Activated CD8-positive, alpha-beta T cell treated with anti-CD3 and anti-CD28 coated beads, Interleukin-2, amount 10 ng/mL, durations not matched to agents 7 days and 5 days (primary cell): ENCODE results near the gene BCKDHB. TPM values are rescaled to one million over a fixed set of nuclear protein-coding genes. Genes with fewer than 3 reads are reported as not detected.
"Not testable (repeated sequence)": the region's sequence is repeated elsewhere in the genome, so short reads cannot be mapped to it uniquely, and the experiment has no call there.

ENCODE experiments used
- ATAC-seq: fragments of 150-1000 bp; cut with Tn5 transposase; one replicate; pipeline ENCODE4 v1.10.0; 2021; ENCODE audit warnings: moderate library complexity
- CTCF ChIA-PET: fragments of 350-600 bp; sonication (Branson Sonifier 250); formaldehyde crosslinking; loops from one replicate; lab custom pipeline; 2021; ENCODE audit warnings: antibody characterized with exemption; lab: Charles Lee
- POLR2A ChIA-PET: fragments of 350-600 bp; sonication (Branson Sonifier 250); formaldehyde crosslinking; loops from one replicate; lab custom pipeline; 2021; ENCODE audit warnings: antibody characterized with exemption; lab: Charles Lee
- DNase-seq: peaks from one replicate; pipeline ENCODE4 v3.0.0-alpha.2; 2020
- H3K27ac Mint-ChIP-seq: one replicate; pipeline ENCODE4 v1.8.0; 2021; ENCODE audit warnings: mild to moderate bottlenecking, mixed read lengths
- H3K27me3 Mint-ChIP-seq: one replicate; pipeline ENCODE4 v1.8.0; 2021; ENCODE audit warnings: low read depth, mixed read lengths
- H3K36me3 Mint-ChIP-seq: one replicate; pipeline ENCODE4 v1.8.0; 2021; ENCODE audit warnings: low read depth, mixed read lengths
- H3K4me1 Mint-ChIP-seq: one replicate; pipeline ENCODE4 v1.8.0; 2021; ENCODE audit warnings: low read depth, mixed read lengths
- H3K4me3 Mint-ChIP-seq: one replicate; pipeline ENCODE4 v1.8.0; 2021; ENCODE audit warnings: mild to moderate bottlenecking, mixed read lengths
- H3K9me3 Mint-ChIP-seq: one replicate; pipeline ENCODE4 v1.8.0; 2022; ENCODE audit warnings: mixed read lengths; ENCODE audit not compliant: insufficient read depth
- total RNA-seq, 2 experiments: library from RNA; stranded (reverse); gene quantifications; one replicate each; pipeline ENCODE4 v1.2.3, GENCODE V29; 2021

The BCKDHB gene
- total RNA-seq, 2 experiments from 2014 or later: 19.9 to 21.9 TPM

DNA sequence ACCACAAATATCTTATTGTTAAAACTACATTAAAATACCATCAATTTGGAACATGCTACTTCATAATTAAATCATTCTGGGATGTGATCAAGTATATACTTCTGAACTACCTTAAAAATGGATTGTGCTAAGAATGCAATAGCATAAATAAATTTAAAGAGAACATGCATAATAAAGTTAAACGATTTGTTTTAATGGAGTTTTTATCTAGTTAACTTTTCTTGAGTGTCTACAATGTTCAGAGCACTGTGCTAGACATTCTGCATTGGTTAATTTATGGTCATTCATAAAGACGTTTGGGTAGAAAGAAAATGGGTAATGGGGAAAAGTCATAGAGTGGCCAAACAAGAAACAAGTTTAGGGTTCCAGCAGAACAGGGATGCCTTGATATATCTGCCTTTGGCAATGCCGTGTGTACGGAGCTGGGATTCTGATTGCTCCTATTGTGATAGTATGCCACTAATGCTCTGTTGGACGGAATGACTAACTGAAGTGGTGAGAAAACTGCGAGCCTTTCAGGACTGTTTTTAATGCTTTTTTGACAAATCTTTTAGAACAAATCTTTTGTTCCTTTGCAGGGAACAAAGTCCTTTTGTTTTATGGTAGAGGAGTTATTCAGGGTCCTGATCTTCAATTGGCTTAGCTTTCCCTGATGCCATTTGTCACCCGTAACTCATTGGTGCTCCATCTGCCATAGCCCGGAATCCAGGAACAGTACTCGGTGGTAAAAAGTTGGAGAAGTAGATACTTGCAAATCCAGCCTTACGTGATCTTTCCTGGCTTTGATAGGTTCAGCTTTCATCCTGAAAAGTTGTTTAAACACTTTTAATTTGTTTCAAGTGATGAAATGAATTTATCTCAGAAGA lies 162.6 kb downstream of the BCKDHB start:
- Mint-ChIP-seq H3K4me3 (no peak overlapping the region), H3K27ac (no peak overlapping the region), H3K4me1 (no peaks in the 10 kb centered on the region), H3K9me3 (no peaks in the 10 kb centered on the region), H3K36me3 (peaks cover 1% of the 10 kb centered on the region), H3K27me3 (no peaks in the 10 kb centered on the region)
- CTCF ChIA-PET: no interaction called here
- ATAC-seq (no peak), DNase-seq (no peak)
- POLR2A ChIA-PET: no interaction called here

GRCh38 chr6:80271074-80271473 lies 164.6 kb downstream of the BCKDHB start:
- ChIA-PET CTCF (no interaction called here), POLR2A (no interaction called here)
- DNase-seq (no peak), ATAC-seq (no peak)
- Mint-ChIP-seq H3K27me3 (no peaks in the 10 kb centered on the region), H3K9me3 (no peaks in the 10 kb centered on the region), H3K4me3 (no peak overlapping the region), H3K36me3 (peaks cover 1% of the 10 kb centered on the region), H3K27ac (no peak overlapping the region), H3K4me1 (no peaks in the 10 kb centered on the region)

DNA sequence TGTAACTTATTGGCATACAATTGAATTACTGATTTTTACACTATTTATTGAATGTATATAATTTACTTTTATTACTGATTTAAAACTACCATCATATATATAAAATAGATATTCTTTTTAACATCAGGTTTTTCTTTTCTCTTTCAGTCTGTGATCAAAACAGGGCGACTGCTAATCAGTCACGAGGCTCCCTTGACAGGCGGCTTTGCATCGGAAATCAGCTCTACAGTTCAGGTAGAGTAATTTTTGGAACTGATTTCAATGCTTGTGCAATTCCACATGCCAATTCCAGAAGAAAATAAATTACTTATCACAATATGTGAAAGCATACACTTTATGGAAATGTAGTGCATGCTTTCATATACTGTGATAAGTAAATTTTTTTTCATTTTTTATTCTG lies 166.5 kb downstream of the BCKDHB start:
- ATAC-seq (no peak), DNase-seq (no peak)
- no peak overlapping the region for H3K4me3 Mint-ChIP-seq
- H3K27me3 Mint-ChIP-seq: no peaks in the 10 kb centered on the region
- H3K27ac Mint-ChIP-seq: no peak overlapping the region
- H3K9me3 Mint-ChIP-seq: no peaks in the 10 kb centered on the region
- ChIA-PET CTCF (no interaction called here), POLR2A (no interaction called here)
- peaks cover 1% of the 10 kb centered on the region for H3K36me3 Mint-ChIP-seq
- H3K4me1 Mint-ChIP-seq: no peaks in the 10 kb centered on the region

DNA sequence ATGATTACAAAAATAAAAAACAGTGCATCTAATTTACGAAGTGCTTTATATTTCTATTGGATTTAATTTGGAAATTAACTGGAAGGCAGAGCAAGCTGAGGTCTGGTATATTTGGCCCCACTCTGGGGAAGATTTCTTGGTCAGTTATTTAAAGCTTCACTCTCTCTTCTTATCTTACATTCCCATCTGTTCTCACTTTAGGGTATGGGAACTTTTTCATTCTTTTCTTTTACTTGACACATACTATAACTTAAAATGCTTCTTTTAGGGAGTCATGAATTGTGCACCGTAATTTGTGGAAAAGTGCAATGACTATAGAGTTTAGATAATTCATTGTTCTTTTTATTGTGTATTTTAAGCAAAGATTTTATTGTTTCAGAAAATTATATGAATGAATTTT lies 170.4 kb downstream of the BCKDHB start:
- H3K4me1 Mint-ChIP-seq: peaks cover 6% of the 10 kb centered on the region
- H3K4me3 Mint-ChIP-seq: no peak overlapping the region
- H3K27me3 Mint-ChIP-seq: no peaks in the 10 kb centered on the region
- H3K9me3 Mint-ChIP-seq: no peaks in the 10 kb centered on the region
- peaks cover 1% of the 10 kb centered on the region for H3K36me3 Mint-ChIP-seq
- ATAC-seq: no peak
- DNase-seq: no peak
- no peak overlapping the region for H3K27ac Mint-ChIP-seq
- ChIA-PET POLR2A (no interaction called here), CTCF (no interaction called here)

- H3K36me3 Mint-ChIP-seq: peaks cover 1% of the 10 kb centered on the region
- ChIA-PET CTCF (no interaction called here), POLR2A (no interaction called here)
- no peak overlapping the region for H3K4me3 Mint-ChIP-seq
- no peaks in the 10 kb centered on the region for H3K27me3 Mint-ChIP-seq
- H3K9me3 Mint-ChIP-seq: no peaks in the 10 kb centered on the region
- H3K27ac Mint-ChIP-seq: no peak overlapping the region
- H3K4me1 Mint-ChIP-seq: peaks cover 6% of the 10 kb centered on the region
- no peak for ATAC-seq
- no peak for DNase-seq
Measured at GRCh38 chr6:80277501-80277900, 171.0 kb downstream of the BCKDHB start.

DNA sequence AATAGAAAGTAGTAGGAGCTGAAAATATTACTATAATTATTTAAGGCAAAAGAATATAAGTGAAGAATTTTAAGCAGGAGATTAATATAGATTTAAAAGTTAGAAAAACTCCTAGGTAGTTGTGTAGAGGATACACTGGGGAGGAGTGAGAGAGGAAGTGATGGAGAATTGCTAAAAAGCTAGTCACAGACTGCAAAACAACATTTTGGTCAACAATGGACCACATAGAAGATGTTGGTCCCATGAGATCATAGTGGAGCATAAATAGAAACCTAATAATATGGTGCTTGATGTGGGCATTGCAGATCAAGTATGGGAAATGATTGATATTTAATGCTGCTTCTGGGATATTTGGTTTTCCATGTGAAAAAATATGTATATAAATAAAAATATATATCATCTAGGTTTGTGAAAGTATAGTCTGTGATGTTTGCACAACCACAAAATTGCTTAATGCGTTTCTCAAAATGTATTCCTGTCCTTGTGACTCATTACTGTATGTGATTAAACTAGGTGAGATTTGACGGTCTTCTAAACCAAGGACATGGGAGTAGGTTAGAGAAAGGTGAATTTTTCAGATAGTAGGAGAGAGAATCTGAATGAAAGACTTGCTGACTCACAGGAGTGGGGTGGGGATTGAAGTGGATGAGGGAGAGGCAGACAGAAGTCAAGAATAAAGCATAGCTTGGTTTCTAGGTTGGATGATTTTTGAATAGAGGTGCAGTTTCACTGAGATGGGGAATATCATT lies 174.0 kb downstream of the BCKDHB start:
- DNase-seq (no peak), ATAC-seq (no peak)
- H3K4me3 Mint-ChIP-seq: no peak overlapping the region
- ChIA-PET POLR2A (interaction anchor here (0.8 kb wide), 1 partner anchor 29 kb away, joined by 3 read pairs; no protein-coding TSS in a partner anchor), CTCF (no interaction called here)
- H3K9me3 Mint-ChIP-seq: no peaks in the 10 kb centered on the region
- H3K27ac Mint-ChIP-seq: no peak overlapping the region
- no peaks in the 10 kb centered on the region for H3K36me3 Mint-ChIP-seq
- H3K4me1 Mint-ChIP-seq: peaks cover 6% of the 10 kb centered on the region
- no peaks in the 10 kb centered on the region for H3K27me3 Mint-ChIP-seq

DNA sequence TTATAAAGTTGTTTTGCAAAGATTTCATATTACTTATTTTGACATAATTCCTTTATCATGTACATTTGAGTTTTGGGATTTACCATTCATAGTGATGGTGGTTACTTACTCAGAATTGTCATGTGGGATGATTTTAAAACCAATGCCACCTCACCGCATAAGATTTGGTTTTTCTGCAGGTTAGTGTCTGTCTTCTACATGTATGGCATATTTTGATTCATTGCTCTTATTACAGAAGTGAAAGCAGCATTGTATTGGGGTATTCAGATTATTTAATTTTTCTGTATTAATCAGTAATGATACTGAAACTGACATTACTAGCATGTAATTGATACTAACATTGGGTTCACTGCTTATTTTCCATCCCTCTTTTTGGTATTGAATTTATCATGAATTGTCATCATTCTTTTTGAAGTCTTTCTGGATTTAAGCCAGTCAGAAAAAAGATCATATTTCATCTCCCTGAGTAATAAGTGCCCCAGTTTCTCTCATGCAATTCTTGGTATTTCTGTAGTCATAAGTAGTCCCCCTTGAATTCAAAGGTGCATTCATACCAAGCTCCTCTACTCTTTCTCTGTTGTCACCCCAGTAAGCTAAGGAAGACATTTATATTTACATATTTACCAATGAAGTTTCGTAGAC lies 176.6 kb downstream of the BCKDHB start:
- Mint-ChIP-seq H3K4me1 (peaks cover 6% of the 10 kb centered on the region), H3K36me3 (no peaks in the 10 kb centered on the region), H3K9me3 (no peaks in the 10 kb centered on the region), H3K4me3 (no peak overlapping the region), H3K27ac (no peak overlapping the region), H3K27me3 (no peaks in the 10 kb centered on the region)
- ChIA-PET CTCF (interaction anchor here (1.5 kb wide), 1 partner anchor 69 kb away, joined by 3 read pairs; no protein-coding TSS in a partner anchor), POLR2A (no interaction called here)
- no peak for ATAC-seq
- DNase-seq: no peak

DNA sequence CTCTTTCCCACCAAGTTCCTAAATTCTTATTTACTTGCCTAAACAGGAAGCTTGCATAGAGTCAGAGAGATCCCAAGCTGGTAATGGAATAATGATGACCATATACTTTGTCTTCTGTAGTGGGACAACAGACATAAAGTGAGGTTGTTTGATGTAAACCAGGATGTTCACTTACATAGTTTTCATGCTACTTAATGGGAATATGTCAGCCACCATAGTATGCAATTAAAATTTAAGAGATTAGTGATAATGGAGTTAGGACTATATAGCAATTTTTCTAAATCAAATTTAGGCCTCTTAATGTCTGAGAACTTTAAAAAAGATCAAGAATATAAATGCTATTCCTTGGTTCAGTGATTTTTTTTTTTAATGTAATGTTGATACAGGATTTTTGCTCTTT lies 180.6 kb downstream of the BCKDHB start:
- H3K36me3 Mint-ChIP-seq: peaks cover 2% of the 10 kb centered on the region
- H3K4me1 Mint-ChIP-seq: no peaks in the 10 kb centered on the region
- no peak overlapping the region for H3K27ac Mint-ChIP-seq
- H3K27me3 Mint-ChIP-seq: no peaks in the 10 kb centered on the region
- ATAC-seq (no peak), DNase-seq (no peak)
- ChIA-PET CTCF (no interaction called here), POLR2A (no interaction called here)
- H3K9me3 Mint-ChIP-seq: no peaks in the 10 kb centered on the region
- H3K4me3 Mint-ChIP-seq: no peak overlapping the region

DNA sequence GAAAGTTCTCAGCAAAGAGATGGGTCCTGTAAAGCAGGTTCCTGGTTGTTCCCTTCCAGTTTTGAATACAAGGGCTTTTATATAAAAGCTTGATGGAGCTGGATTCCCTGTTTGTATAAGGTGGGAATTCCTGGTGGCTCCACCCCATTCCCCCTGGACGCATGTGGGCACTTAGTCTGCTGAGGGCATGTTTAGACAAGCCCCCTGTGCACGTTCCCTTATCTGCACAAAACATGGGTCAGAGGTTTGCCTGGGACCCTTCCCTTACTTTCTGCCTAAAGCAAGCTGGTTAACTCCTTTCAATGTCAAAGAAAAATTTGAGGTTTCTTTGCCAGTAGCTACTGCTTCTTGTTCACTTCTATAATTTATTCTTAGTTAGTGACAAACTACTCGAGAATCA lies 181.1 kb downstream of the BCKDHB start:
- H3K27ac Mint-ChIP-seq: no peak overlapping the region
- H3K36me3 Mint-ChIP-seq: peaks cover 4% of the 10 kb centered on the region
- H3K4me1 Mint-ChIP-seq: no peaks in the 10 kb centered on the region
- ATAC-seq (no peak), DNase-seq (no peak)
- H3K27me3 Mint-ChIP-seq: no peaks in the 10 kb centered on the region
- H3K4me3 Mint-ChIP-seq: no peak overlapping the region
- POLR2A ChIA-PET: no interaction called here
- CTCF ChIA-PET: no interaction called here
- no peaks in the 10 kb centered on the region for H3K9me3 Mint-ChIP-seq

- Mint-ChIP-seq H3K27me3 (no peaks in the 10 kb centered on the region), H3K36me3 (peaks cover 9% of the 10 kb centered on the region), H3K4me3 (no peak overlapping the region), H3K27ac (no peak overlapping the region), H3K4me1 (no peaks in the 10 kb centered on the region), H3K9me3 (peaks cover 5% of the 10 kb centered on the region)
- ATAC-seq (no peak), DNase-seq (no peak)
- ChIA-PET POLR2A (no interaction called here), CTCF (no interaction called here)
Measured at GRCh38 chr6:80289727-80290126, 183.3 kb downstream of the BCKDHB start.

DNA sequence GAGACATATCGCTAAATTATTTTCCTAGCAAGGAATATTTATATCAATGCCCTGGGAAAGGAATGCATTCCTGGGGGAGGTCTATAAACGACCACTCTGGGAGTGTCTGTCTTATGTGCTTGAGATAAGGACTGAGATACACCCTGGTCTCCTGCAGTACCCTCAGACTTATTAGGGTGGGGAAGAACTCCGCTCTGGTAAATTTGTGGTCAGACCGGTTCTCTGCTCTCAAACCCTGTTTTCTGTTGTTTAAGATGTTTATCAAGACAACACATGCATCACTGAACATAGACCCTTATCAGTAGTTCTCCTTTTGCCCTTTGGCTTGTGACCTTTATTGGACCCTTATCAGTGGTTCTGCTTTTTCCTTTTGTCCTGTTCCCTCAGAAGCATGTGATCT lies 188.1 kb downstream of the BCKDHB start:
- H3K4me1 Mint-ChIP-seq, H3K4me3 Mint-ChIP-seq, H3K9me3 Mint-ChIP-seq, ATAC-seq, POLR2A ChIA-PET, H3K27me3 Mint-ChIP-seq, H3K27ac Mint-ChIP-seq, DNase-seq, CTCF ChIA-PET: not testable (repeated sequence)
- H3K36me3 Mint-ChIP-seq: peaks cover 11% of the 10 kb centered on the region

DNA sequence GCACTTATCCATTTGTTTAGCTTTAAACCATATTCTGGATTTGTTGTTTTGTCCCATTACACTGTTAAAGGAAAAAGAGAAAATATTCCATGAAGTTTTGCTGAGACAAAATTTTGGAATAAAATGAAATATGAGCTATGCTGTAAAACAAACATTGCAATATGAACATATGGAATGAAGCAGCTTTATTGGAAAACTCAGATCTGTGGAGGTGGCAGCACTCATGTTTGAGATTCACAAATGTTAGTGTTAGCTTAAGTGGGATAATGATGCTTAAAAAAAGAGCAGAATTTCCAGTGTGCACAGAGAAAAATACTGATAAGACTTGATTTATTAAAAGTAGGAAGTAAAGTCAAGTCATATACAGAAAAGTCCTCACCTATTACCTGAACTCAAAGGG lies 196.2 kb downstream of the BCKDHB start:
- no peak overlapping the region for H3K4me3 Mint-ChIP-seq
- H3K4me1 Mint-ChIP-seq: no peaks in the 10 kb centered on the region
- ChIA-PET POLR2A (no interaction called here), CTCF (no interaction called here)
- no peak overlapping the region for H3K27ac Mint-ChIP-seq
- no peaks in the 10 kb centered on the region for H3K36me3 Mint-ChIP-seq
- H3K27me3 Mint-ChIP-seq: no peaks in the 10 kb centered on the region
- ATAC-seq (no peak), DNase-seq (no peak)
- no peaks in the 10 kb centered on the region for H3K9me3 Mint-ChIP-seq
